GM19351 (cell line): ENCODE measurements around the gene ATP12A.

ENCODE experiments used
- ATAC-seq: cut with Tn5 transposase; IDR thresholded peaks from one replicate; pipeline ENCODE4 v1.9.1; 2021; ENCODE audit warnings: mild to moderate bottlenecking, moderate library complexity; ENCODE audit not compliant: unreplicated experiment

The ATP12A gene

GRCh38 chr13:24684600-24684998 is 4.4 kb downstream of the ATP12A start:
- no peak for ATAC-seq

DNA sequence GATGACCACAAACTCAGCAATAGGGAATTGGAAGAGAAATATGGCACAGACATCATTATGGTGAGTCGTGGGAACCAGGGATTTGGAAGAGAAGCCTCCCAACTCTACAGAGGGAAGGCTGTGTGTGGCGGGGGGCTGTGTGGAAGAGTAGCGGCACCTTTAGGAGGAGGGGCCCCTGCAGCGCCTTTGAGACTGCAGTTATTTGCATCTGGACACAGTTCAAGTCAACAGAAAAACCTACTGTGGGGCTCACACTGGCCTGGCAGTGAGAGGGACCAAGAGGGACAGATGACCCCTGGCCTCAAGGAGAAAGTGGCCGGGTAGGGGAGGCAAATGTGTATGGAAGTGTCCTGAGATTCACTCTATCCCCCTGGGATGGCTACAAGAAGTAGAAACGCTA is 5.1 kb downstream of the ATP12A start:
- ATAC-seq = no peak

- no peak for ATAC-seq
Observed at GRCh38 chr13:24687611-24688010, 7.4 kb downstream of the ATP12A start.

GRCh38 chr13:24688111-24688510 is 7.9 kb downstream of the ATP12A start:
- no peak for ATAC-seq

- ATAC-seq = no peak
Observed at GRCh38 chr13:24688950-24689349, 8.7 kb downstream of the ATP12A start.

DNA sequence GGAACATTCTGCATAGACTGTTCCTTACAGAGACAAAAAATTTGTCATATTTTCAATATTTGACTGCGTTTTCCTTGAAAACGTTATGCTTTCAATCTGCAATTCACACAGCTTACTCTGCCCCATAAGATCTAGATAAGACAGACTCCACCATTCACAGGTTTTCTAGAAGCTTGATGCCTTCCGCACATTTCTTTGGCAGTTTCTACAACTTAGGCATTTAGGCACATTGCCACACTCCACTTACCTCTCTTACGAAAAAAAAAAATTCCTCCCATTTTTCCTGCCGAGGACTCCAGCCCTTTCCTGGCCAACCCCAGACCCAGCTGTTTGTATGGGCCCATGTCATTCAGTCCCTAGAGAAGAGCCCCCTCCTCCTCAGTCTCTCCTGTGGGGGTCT is 11.2 kb downstream of the ATP12A start:
- no peak for ATAC-seq

DNA sequence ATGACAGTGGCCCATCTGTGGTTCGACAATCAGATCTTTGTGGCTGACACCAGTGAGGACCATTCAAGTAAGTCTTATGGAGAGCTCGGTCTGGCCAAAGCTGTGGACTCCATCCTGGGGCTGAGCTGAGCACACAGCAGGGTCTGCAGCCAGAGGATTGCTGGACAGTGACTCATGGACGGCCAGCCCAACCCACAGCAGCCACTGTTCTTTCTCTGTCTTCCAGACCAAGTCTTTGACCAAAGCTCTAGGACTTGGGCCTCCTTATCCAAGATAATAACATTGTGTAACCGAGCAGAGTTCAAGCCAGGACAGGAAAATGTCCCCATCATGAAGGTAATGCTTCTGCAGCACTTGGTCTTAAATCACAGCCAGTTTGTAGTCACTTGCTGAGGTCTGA is 12.4 kb downstream of the ATP12A start:
- no peak for ATAC-seq

GRCh38 chr13:24693862-24694471 is 13.8 kb downstream of the ATP12A start:
- ATAC-seq = no peak

DNA sequence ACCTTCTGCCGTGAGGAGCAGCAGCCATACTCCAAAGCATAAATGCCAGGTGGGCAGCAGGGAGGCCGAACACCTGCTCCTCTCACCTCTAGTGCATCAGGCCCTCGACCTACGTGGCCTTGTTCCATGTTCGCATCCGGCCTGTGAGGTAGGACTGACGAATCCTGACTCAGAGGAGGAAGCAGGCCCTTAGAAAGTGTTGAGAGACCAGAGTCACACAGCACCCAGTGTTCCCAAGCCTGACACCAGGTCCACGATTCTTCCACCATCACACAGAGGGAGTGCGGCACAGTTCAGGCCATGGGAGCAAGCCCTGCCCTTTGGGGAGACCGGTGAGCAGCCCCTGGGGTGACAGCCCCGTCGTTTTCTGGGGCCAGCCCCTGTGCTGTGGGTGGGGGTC is 14.7 kb downstream of the ATP12A start:
- no peak for ATAC-seq

- ATAC-seq = no peak
Observed at GRCh38 chr13:24698686-24699085, 18.5 kb downstream of the ATP12A start.

- no peak for ATAC-seq
Observed at GRCh38 chr13:24699541-24699940, 19.3 kb downstream of the ATP12A start.

- ATAC-seq = no peak
Observed at GRCh38 chr13:24700539-24700938, 20.3 kb downstream of the ATP12A start.

DNA sequence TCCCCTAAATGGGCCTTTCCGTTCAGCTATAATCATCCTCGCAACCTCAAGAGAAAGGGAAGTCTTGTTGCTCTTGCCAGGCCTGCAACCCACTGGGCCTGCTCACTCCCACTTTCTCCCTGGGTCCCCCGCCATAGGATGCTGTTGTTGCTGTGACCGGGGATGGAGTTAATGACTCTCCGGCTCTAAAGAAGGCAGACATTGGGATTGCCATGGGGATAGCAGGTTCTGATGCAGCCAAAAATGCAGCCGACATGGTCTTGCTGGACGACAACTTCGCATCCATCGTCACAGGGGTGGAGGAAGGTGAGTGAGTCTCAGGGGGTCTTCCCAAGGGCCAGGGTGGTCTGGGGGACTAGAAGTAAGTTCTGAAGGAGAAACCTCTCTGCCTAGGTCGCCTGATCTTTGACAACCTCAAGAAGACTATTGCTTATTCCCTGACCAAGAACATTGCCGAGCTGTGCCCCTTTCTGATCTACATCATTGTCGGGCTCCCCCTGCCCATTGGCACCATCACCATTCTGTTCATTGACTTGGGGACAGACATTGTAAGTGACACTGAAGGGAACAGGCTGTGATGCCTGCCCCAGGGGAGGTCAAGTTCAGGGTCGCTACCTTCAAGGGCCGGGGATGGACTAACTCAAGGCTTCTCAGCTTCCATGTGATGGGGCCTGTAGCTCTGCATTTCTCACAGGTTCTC is 26.8 kb downstream of the ATP12A start:
- ATAC-seq = no peak

- ATAC-seq = peak; percentile 95
Observed at GRCh38 chr13:24709186-24709913, 29.1 kb downstream of the ATP12A start.

DNA sequence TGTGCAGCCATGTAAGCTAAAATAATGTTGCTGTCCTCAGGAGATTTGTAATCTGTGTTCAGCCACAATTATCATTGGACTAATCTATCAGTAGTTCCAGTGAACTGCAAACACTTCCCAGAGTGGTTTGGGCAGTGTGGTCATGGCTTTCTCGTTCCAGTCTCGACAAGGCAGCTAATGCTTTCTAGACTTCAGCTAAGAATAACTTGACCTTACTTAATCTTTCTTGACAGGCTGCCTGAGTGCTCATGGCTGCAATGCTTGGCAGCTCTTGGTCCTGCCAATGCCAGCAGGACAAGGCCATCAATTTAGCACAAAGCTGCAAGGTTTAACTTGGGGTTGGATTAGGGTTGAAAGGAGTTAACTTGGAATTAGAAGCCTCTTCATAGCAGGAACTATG is 32.8 kb downstream of the ATP12A start:
- ATAC-seq = no peak

- no peak for ATAC-seq
Observed at GRCh38 chr13:24716011-24716410, 35.8 kb downstream of the ATP12A start.

DNA sequence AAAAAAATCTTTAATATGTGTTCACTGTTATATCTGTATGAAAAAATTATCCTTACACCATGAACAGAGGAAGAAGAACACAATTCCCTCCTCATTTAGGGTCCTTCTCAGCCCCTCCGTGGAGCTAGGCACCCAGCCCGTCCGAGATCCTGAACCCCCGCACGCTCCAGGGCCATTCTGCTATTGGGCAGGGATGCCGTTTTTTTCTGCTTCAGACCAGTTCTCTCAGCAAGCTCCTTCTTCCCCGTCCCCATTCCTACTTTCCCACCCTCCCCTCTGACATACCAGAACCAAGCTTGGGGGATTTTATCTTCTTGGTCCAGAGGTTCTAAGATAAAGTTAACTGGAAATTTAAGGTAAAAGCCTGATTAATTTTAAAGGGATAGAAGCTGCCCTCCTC is 36.2 kb downstream of the ATP12A start:
- no peak for ATAC-seq

DNA sequence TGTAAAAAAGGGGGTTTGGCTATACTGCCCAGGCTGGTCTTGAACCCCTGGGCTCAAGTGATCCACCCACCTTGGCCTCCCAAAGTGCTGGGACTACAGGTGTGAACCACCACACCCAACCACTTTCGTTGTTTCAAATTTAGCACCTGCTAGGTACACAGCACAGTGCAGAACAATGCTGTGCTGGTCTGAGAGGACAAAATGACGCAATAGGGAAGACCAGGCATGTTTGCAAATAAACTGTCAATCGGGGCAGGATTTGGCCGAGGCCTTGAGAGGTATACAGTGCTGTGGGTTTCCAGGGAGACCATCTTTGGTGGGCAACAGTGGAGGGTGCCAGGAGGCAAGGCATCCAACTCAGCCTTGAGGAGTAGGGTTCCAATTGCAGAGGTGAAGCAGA is 37.0 kb downstream of the ATP12A start:
- ATAC-seq = no peak

GRCh38 chr13:24718192-24718965 is 38.2 kb downstream of the ATP12A start:
- ATAC-seq = no peak

GRCh38 chr13:24719139-24719538 is 38.9 kb downstream of the ATP12A start:
- no peak for ATAC-seq

- no peak for ATAC-seq
Observed at GRCh38 chr13:24723206-24723605, 43.0 kb downstream of the ATP12A start.
